Kidney (tissue), 14 donors: Measurements from ENCODE around the gene PIGX. TPM values are rescaled to one million over a fixed set of nuclear protein-coding genes. Genes with fewer than 3 reads are reported as not detected.

Source experiments
- DNase-seq, 5 donors: peaks; one replicate each; pipeline ENCODE4 v3.0.0-alpha.2; 2013 to 2020
- FAIRE-seq: peaks from 2 replicates; lab custom pipeline; 2012; peaks lifted over from hg19 to GRCh38; lab: Jason Lieb, UNC
- H3K27ac ChIP-seq, 2 donors: one replicate each; pipeline ENCODE4 v1.7.0; 2013; ENCODE audit warnings: low read depth in 2 of 2, low read length in 2 of 2, inconsistent platforms in 1 of 2
- H3K27me3 ChIP-seq: one replicate; pipeline ENCODE4 v1.7.1; 2013; ENCODE audit warnings: low read length, inconsistent platforms; ENCODE audit not compliant: control insufficient read depth, insufficient read depth
- H3K36me3 ChIP-seq, 3 donors: one replicate each; pipeline versions ENCODE4 v1.7.0 to v1.7.1; 2013; ENCODE audit warnings: low read length in 3 of 3, control low read depth in 1 of 3, inconsistent platforms in 1 of 3; ENCODE audit not compliant: insufficient read depth in 3 of 3, control insufficient read depth in 2 of 3
- H3K4me1 ChIP-seq, 3 donors: one replicate each; pipeline versions ENCODE4 v1.7.0 to v1.7.1; 2013; ENCODE audit warnings: low read length in 3 of 3, inconsistent platforms in 1 of 3, low read depth in 1 of 3; ENCODE audit not compliant: control insufficient read depth in 2 of 3, insufficient read depth in 2 of 3
- H3K4me3 ChIP-seq, 3 donors: one replicate each; pipeline versions ENCODE4 v1.7.0 to v1.8.1; 2013; ENCODE audit warnings: low read length in 3 of 3, control low read depth in 1 of 3, inconsistent platforms in 1 of 3
- H3K9ac ChIP-seq, 3 donors: one replicate each; pipeline versions ENCODE4 v1.7.0 to v1.7.1; 2013; ENCODE audit warnings: low read length in 3 of 3, control low read depth in 1 of 3, inconsistent platforms in 1 of 3
- H3K9me3 ChIP-seq, 3 donors: one replicate each; pipeline versions ENCODE4 v1.7.0 to v1.7.1; 2013; ENCODE audit warnings: low read length in 3 of 3, control low read depth in 1 of 3, inconsistent platforms in 1 of 3; ENCODE audit not compliant: control insufficient read depth in 2 of 3, insufficient read depth in 1 of 3
- CTCF ChIP-seq: IDR thresholded peaks from 3 replicates; pipeline ENCODE4 v1.5.1; 2012; ENCODE audit warnings: mild to moderate bottlenecking, moderate library complexity, borderline replicate concordance; ENCODE audit not compliant: insufficient read depth; ENCODE audit errors: extremely low read depth
- intact Hi-C: fragments of 100-400 bp; cut with DNase I; formaldehyde crosslinking; loops from one replicate; pipeline ENCODE4 v1.11.1; 2022
- polyA plus RNA-seq: library from polyadenylated mRNA; stranded (reverse); fragments of 350-450 nt; fragmentation: Illumina TruSeq; extraction: RNeasy Lipid Tissue Mini Kit (QIAGEN cat#74804); gene quantifications from one replicate; pipeline ENCODE4 v1.2.3, GENCODE V29; 2014; ENCODE audit warnings: low read depth, low replicate concordance; ENCODE audit not compliant: insufficient read depth
- total RNA-seq: library from RNA; stranded (reverse); fragmentation: NEBNext Ultra II Directional; extraction: Animal tissue kit (Norgen Biotek cat#: 25700); gene quantifications from one replicate; pipeline ENCODE4 v1.2.1, GENCODE V29; 2021
- donor health status: control.
- donor health status: control.
- donor health status: control.
- donor health status: control.
- donor health status: control.
- donor health status: DM: yes; HTN: yes; CAD: no.
- donor health status: Normal renal cell carcinoma (clear cell type).

Gene PIGX
- total and polyA plus RNA-seq, 2 donors from 2014 or later: 15.7 to 19.6 TPM

- Histone ChIP-seq H3K27ac (no peak overlapping the region), H3K4me3 (no peak overlapping the region), H3K36me3 (no peaks in the 10 kb centered on the region), H3K9ac (no peak overlapping the region), H3K27me3 (no peaks in the 10 kb centered on the region), H3K4me1 (no peaks in the 10 kb centered on the region), H3K9me3 (no peaks in the 10 kb centered on the region)
- no peak for TF ChIP-seq CTCF
- intact Hi-C loops: no loop called here
- DNase-seq (no peak), FAIRE-seq (no peak)
Measured at GRCh38 chr3:196673632-196674031, 38.5 kb upstream of the PIGX start.

GRCh38 chr3:196677353-196677752, 34.8 kb upstream of the PIGX start:
- H3K4me3 ChIP-seq: no peak overlapping the region
- H3K27ac ChIP-seq: no peak overlapping the region
- no peaks in the 10 kb centered on the region for H3K4me1 ChIP-seq
- TF ChIP-seq CTCF: no peak
- H3K9ac ChIP-seq: no peak overlapping the region
- no peaks in the 10 kb centered on the region for H3K36me3 ChIP-seq
- intact Hi-C loops: no loop called here
- FAIRE-seq: no peak
- no peaks in the 10 kb centered on the region for H3K9me3 ChIP-seq
- no peaks in the 10 kb centered on the region for H3K27me3 ChIP-seq
- no peak for DNase-seq

- H3K9me3 ChIP-seq: no peaks in the 10 kb centered on the region
- no peak for TF ChIP-seq CTCF
- FAIRE-seq (no peak), DNase-seq (no peak)
- no peak overlapping the region for H3K4me3 ChIP-seq
- intact Hi-C loops: no loop called here
- H3K27ac ChIP-seq: no peak overlapping the region
- no peaks in the 10 kb centered on the region for H3K4me1 ChIP-seq
- H3K36me3 ChIP-seq: no peaks in the 10 kb centered on the region
- H3K27me3 ChIP-seq: no peaks in the 10 kb centered on the region
- H3K9ac ChIP-seq: no peak overlapping the region
Measured at GRCh38 chr3:196677931-196678330, 34.2 kb upstream of the PIGX start.
